ENCODE data around the gene MOAP1.
"Not testable (repeated sequence)": the region's sequence is repeated elsewhere in the genome, so short reads cannot be mapped to it uniquely, and the experiment has no call there.

Gene MOAP1, protein sequence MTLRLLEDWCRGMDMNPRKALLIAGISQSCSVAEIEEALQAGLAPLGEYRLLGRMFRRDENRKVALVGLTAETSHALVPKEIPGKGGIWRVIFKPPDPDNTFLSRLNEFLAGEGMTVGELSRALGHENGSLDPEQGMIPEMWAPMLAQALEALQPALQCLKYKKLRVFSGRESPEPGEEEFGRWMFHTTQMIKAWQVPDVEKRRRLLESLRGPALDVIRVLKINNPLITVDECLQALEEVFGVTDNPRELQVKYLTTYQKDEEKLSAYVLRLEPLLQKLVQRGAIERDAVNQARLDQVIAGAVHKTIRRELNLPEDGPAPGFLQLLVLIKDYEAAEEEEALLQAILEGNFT

GRCh38 chr14:93184391-93185348 lies at the start of gene MOAP1, which contains the start of gene LYSET:
Gene MOAP1, minus strand, starts transcription at chr14:93184897. Its CDS starts 655 bp downstream, at chr14:93184242.
Gene LYSET, plus strand, starts transcription at chr14:93185317. Its CDS starts 89 bp downstream, at chr14:93185406.
- Histone ChIP-seq H3K4me1 (ENCODE audit: control insufficient read depth in 5 of 5, insufficient read depth in 5 of 5, low read length in 5 of 5) (peaks cover 7 to 29% (median 19%) of the 10 kb centered on the region in 5 donors), H3K4me3 (ENCODE audit: low read depth in 1 of 5, low read length in 5 of 5) (peak within 1 kb of the TSS; percentile 84 to 98 (median 88)), H3K9me3 (ENCODE audit: control insufficient read depth in 5 of 5, low read length in 5 of 5) (no peaks in the 10 kb centered on the region), H3K27me3 (ENCODE audit: control insufficient read depth in 5 of 5, insufficient read depth in 4 of 5, low read length in 5 of 5) (no peaks in the 10 kb centered on the region), H3K36me3 (ENCODE audit: control insufficient read depth in 5 of 5, insufficient read depth in 5 of 5, low read length in 5 of 5) (peaks cover 9 to 24% (median 12%) of the 10 kb centered on the region in 5 donors), H3K27ac (ENCODE audit: low read depth, low read length) (peak within 1 kb of the TSS; percentile 100), H3K9ac (ENCODE audit: low read length in 5 of 5) (peak within 1 kb of the TSS; percentile 87 to 98 (median 94))

- not testable (repeated sequence) for H3K9ac ChIP-seq (ENCODE audit: low read length in 5 of 5); H3K27ac ChIP-seq (ENCODE audit: low read depth, low read length); H3K9me3 ChIP-seq (ENCODE audit: control insufficient read depth in 5 of 5, low read length in 5 of 5); H3K4me3 ChIP-seq (ENCODE audit: low read depth in 1 of 5, low read length in 5 of 5); H3K27me3 ChIP-seq (ENCODE audit: control insufficient read depth in 5 of 5, insufficient read depth in 4 of 5, low read length in 5 of 5)
- H3K4me1 ChIP-seq (ENCODE audit: control insufficient read depth in 5 of 5, insufficient read depth in 5 of 5, low read length in 5 of 5): peaks cover 0 to 14% (median 14%) of the 10 kb centered on the region in 5 donors
- H3K36me3 ChIP-seq (ENCODE audit: control insufficient read depth in 5 of 5, insufficient read depth in 5 of 5, low read length in 5 of 5): peaks cover 7 to 15% (median 9%) of the 10 kb centered on the region in 5 donors
Measured at GRCh38 chr14:93233078-93233477, 48.4 kb upstream of the MOAP1 start.

- H3K4me1 ChIP-seq (ENCODE audit: control insufficient read depth in 5 of 5, insufficient read depth in 5 of 5, low read length in 5 of 5): peaks cover 0 to 14% (median 14%) of the 10 kb centered on the region in 5 donors
- no peaks in the 10 kb centered on the region for H3K9me3 ChIP-seq (ENCODE audit: control insufficient read depth in 5 of 5, low read length in 5 of 5)
- peaks cover 0 to 3% (median 0%) of the 10 kb centered on the region in 5 donors for H3K27me3 ChIP-seq (ENCODE audit: control insufficient read depth in 5 of 5, insufficient read depth in 4 of 5, low read length in 5 of 5)
- no peak overlapping the region for H3K9ac ChIP-seq (ENCODE audit: low read length in 5 of 5)
- H3K27ac ChIP-seq (ENCODE audit: low read depth, low read length): no peak overlapping the region
- H3K4me3 ChIP-seq (ENCODE audit: low read depth in 1 of 5, low read length in 5 of 5): peak overlapping the region in 4 of 5 donors; percentile 47 to 74 (median 66)
- peaks cover 13 to 24% (median 18%) of the 10 kb centered on the region in 5 donors for H3K36me3 ChIP-seq (ENCODE audit: control insufficient read depth in 5 of 5, insufficient read depth in 5 of 5, low read length in 5 of 5)
Measured at GRCh38 chr14:93232159-93232558, 47.5 kb upstream of the MOAP1 start.

- peak overlapping the region in 3 of 5 donors; percentile 11 to 64 (median 40) for H3K9ac ChIP-seq (ENCODE audit: low read length in 5 of 5)
- peaks cover 13 to 29% (median 23%) of the 10 kb centered on the region in 5 donors for H3K36me3 ChIP-seq (ENCODE audit: control insufficient read depth in 5 of 5, insufficient read depth in 5 of 5, low read length in 5 of 5)
- no peaks in the 10 kb centered on the region for H3K9me3 ChIP-seq (ENCODE audit: control insufficient read depth in 5 of 5, low read length in 5 of 5)
- peaks cover 0 to 3% (median 0%) of the 10 kb centered on the region in 5 donors for H3K27me3 ChIP-seq (ENCODE audit: control insufficient read depth in 5 of 5, insufficient read depth in 4 of 5, low read length in 5 of 5)
- no peak overlapping the region for H3K27ac ChIP-seq (ENCODE audit: low read depth, low read length)
- H3K4me3 ChIP-seq (ENCODE audit: low read depth in 1 of 5, low read length in 5 of 5): peak overlapping the region; percentile 47 to 74 (median 65)
- H3K4me1 ChIP-seq (ENCODE audit: control insufficient read depth in 5 of 5, insufficient read depth in 5 of 5, low read length in 5 of 5): peaks cover 0 to 14% (median 14%) of the 10 kb centered on the region in 5 donors
Measured at GRCh38 chr14:93231129-93231979, 46.7 kb upstream of the MOAP1 start.

- H3K9ac ChIP-seq (ENCODE audit: low read length in 5 of 5): no peak overlapping the region
- no peak overlapping the region for H3K27ac ChIP-seq (ENCODE audit: low read depth, low read length)
- H3K36me3 ChIP-seq (ENCODE audit: control insufficient read depth in 5 of 5, insufficient read depth in 5 of 5, low read length in 5 of 5): peaks cover 13 to 35% (median 29%) of the 10 kb centered on the region in 5 donors
- H3K4me1 ChIP-seq (ENCODE audit: control insufficient read depth in 5 of 5, insufficient read depth in 5 of 5, low read length in 5 of 5): peaks cover 0 to 14% (median 14%) of the 10 kb centered on the region in 5 donors
- no peaks in the 10 kb centered on the region for H3K9me3 ChIP-seq (ENCODE audit: control insufficient read depth in 5 of 5, low read length in 5 of 5)
- peaks cover 0 to 3% (median 0%) of the 10 kb centered on the region in 5 donors for H3K27me3 ChIP-seq (ENCODE audit: control insufficient read depth in 5 of 5, insufficient read depth in 4 of 5, low read length in 5 of 5)
- peak overlapping the region in 1 of 5 donors; percentile 65 for H3K4me3 ChIP-seq (ENCODE audit: low read depth in 1 of 5, low read length in 5 of 5)
Measured at GRCh38 chr14:93230539-93230938, 45.8 kb upstream of the MOAP1 start.

DNA sequence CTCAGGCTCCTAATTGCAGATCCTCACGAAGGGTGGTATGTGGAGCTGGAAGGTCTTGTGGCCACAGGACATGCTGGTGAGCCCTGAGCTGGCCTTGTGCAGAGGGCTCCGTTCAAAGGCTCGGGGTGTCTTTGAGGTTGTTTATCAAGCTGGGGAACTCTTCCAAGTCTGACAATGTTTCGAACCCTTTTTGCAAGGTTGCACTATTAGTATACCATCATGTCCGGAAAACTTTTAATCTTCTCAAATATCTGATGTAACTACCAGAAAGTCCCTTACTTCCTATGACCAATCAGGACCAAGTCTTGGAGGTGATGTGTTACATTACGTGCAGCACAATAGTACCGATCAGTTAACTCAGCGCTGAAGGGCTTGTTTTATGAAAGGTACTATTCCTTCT lies 43.9 kb upstream of the MOAP1 start:
- peaks cover 13 to 53% (median 44%) of the 10 kb centered on the region in 5 donors for H3K36me3 ChIP-seq (ENCODE audit: control insufficient read depth in 5 of 5, insufficient read depth in 5 of 5, low read length in 5 of 5)

GRCh38 chr14:93223565-93223964 lies 38.9 kb upstream of the MOAP1 start:
- H3K36me3 ChIP-seq (ENCODE audit: control insufficient read depth in 5 of 5, insufficient read depth in 5 of 5, low read length in 5 of 5): peaks cover 13 to 72% (median 66%) of the 10 kb centered on the region in 5 donors
- H3K9me3 ChIP-seq (ENCODE audit: control insufficient read depth in 5 of 5, low read length in 5 of 5): no peaks in the 10 kb centered on the region
- H3K4me3 ChIP-seq (ENCODE audit: low read depth in 1 of 5, low read length in 5 of 5): no peak overlapping the region
- no peaks in the 10 kb centered on the region for H3K27me3 ChIP-seq (ENCODE audit: control insufficient read depth in 5 of 5, insufficient read depth in 4 of 5, low read length in 5 of 5)
- no peaks in the 10 kb centered on the region for H3K4me1 ChIP-seq (ENCODE audit: control insufficient read depth in 5 of 5, insufficient read depth in 5 of 5, low read length in 5 of 5)
- H3K9ac ChIP-seq (ENCODE audit: low read length in 5 of 5): no peak overlapping the region
- H3K27ac ChIP-seq (ENCODE audit: low read depth, low read length): no peak overlapping the region

More for the DNA sequence above, 43.9 kb upstream of the MOAP1 start:
- H3K27ac ChIP-seq (ENCODE audit: low read depth, low read length): no peak overlapping the region
- H3K9ac ChIP-seq (ENCODE audit: low read length in 5 of 5): no peak overlapping the region
- peaks cover 0 to 3% (median 0%) of the 10 kb centered on the region in 5 donors for H3K27me3 ChIP-seq (ENCODE audit: control insufficient read depth in 5 of 5, insufficient read depth in 4 of 5, low read length in 5 of 5)
- H3K9me3 ChIP-seq (ENCODE audit: control insufficient read depth in 5 of 5, low read length in 5 of 5): no peaks in the 10 kb centered on the region
- peaks cover 0 to 14% (median 14%) of the 10 kb centered on the region in 5 donors for H3K4me1 ChIP-seq (ENCODE audit: control insufficient read depth in 5 of 5, insufficient read depth in 5 of 5, low read length in 5 of 5)
- H3K4me3 ChIP-seq (ENCODE audit: low read depth in 1 of 5, low read length in 5 of 5): no peak overlapping the region

- Histone ChIP-seq H3K36me3 (ENCODE audit: control insufficient read depth in 5 of 5, insufficient read depth in 5 of 5, low read length in 5 of 5) (peaks cover 12 to 71% (median 58%) of the 10 kb centered on the region in 5 donors), H3K9me3 (ENCODE audit: control insufficient read depth in 5 of 5, low read length in 5 of 5) (no peaks in the 10 kb centered on the region), H3K4me3 (ENCODE audit: low read depth in 1 of 5, low read length in 5 of 5) (no peak overlapping the region), H3K9ac (ENCODE audit: low read length in 5 of 5) (no peak overlapping the region), H3K27me3 (ENCODE audit: control insufficient read depth in 5 of 5, insufficient read depth in 4 of 5, low read length in 5 of 5) (no peaks in the 10 kb centered on the region), H3K4me1 (ENCODE audit: control insufficient read depth in 5 of 5, insufficient read depth in 5 of 5, low read length in 5 of 5) (no peaks in the 10 kb centered on the region), H3K27ac (ENCODE audit: low read depth, low read length) (no peak overlapping the region)
Measured at GRCh38 chr14:93220509-93220908, 35.8 kb upstream of the MOAP1 start.

- no peaks in the 10 kb centered on the region for H3K27me3 ChIP-seq (ENCODE audit: control insufficient read depth in 5 of 5, insufficient read depth in 4 of 5, low read length in 5 of 5)
- no peaks in the 10 kb centered on the region for H3K9me3 ChIP-seq (ENCODE audit: control insufficient read depth in 5 of 5, low read length in 5 of 5)
- no peak overlapping the region for H3K27ac ChIP-seq (ENCODE audit: low read depth, low read length)
- peaks cover 20 to 72% (median 61%) of the 10 kb centered on the region in 5 donors for H3K36me3 ChIP-seq (ENCODE audit: control insufficient read depth in 5 of 5, insufficient read depth in 5 of 5, low read length in 5 of 5)
- no peak overlapping the region for H3K9ac ChIP-seq (ENCODE audit: low read length in 5 of 5)
- H3K4me1 ChIP-seq (ENCODE audit: control insufficient read depth in 5 of 5, insufficient read depth in 5 of 5, low read length in 5 of 5): no peaks in the 10 kb centered on the region
- H3K4me3 ChIP-seq (ENCODE audit: low read depth in 1 of 5, low read length in 5 of 5): no peak overlapping the region
Measured at GRCh38 chr14:93219103-93219726, 34.5 kb upstream of the MOAP1 start.
